ENCODE data around the gene AOC1. TPM values are rescaled to one million over a fixed set of nuclear protein-coding genes. Genes with fewer than 3 reads are reported as not detected.

AOC1 gene
- total RNA-seq, 2 experiments from 2014 or later: not detected

- Mint-ChIP-seq H3K36me3 (ENCODE audit: low read depth) (no peaks in the 10 kb centered on the region), H3K4me3 (no peak overlapping the region), H3K4me1 (ENCODE audit: low read depth) (no peaks in the 10 kb centered on the region), H3K27me3 (peaks cover 54% of the 10 kb centered on the region), H3K9me3 (no peaks in the 10 kb centered on the region), H3K27ac (no peak overlapping the region)
- POLR2A ChIA-PET: no interaction called here
- H3K36me3 ChIP-seq (ENCODE audit: insufficient read depth, low read length): no peaks in the 10 kb centered on the region
- no peak for ATAC-seq (ENCODE audit: poor library complexity)
- no peak overlapping the region for H3K4me3 ChIP-seq (ENCODE audit: low read length)
- H3K9me3 ChIP-seq (ENCODE audit: control insufficient read depth in 1 of 2, insufficient read depth in 1 of 2, low read length in 2 of 2): no peaks in the 10 kb centered on the region
- no peak overlapping the region for H3K27ac ChIP-seq (ENCODE audit: low read depth in 1 of 2, low read length in 2 of 2)
- H3K4me1 ChIP-seq (ENCODE audit: insufficient read depth, low read length): no peaks in the 10 kb centered on the region
- no peak for TF ChIP-seq CTCF (IDR thresholded peaks at IDR 0.05)
- intact Hi-C loops (cut with DNase I, micrococcal nuclease): no loop called here
- H3K27me3 ChIP-seq (ENCODE audit: control insufficient read depth in 1 of 2, insufficient read depth in 2 of 2, low read length in 2 of 2): peaks cover 0 to 9% of the 10 kb centered on the region in 2 experiments
- DNase-seq: no peak
- CTCF ChIA-PET: no interaction called here
Measured at GRCh38 chr7:150867605-150868004, 15.3 kb downstream of the AOC1 start.

GRCh38 chr7:150869467-150869866 lies 17.1 kb downstream of the AOC1 start:
- Mint-ChIP-seq H3K9me3 (no peaks in the 10 kb centered on the region), H3K36me3 (ENCODE audit: low read depth) (no peaks in the 10 kb centered on the region), H3K4me1 (ENCODE audit: low read depth) (no peaks in the 10 kb centered on the region), H3K4me3 (no peak overlapping the region), H3K27me3 (peaks cover 54% of the 10 kb centered on the region), H3K27ac (no peak overlapping the region)
- intact Hi-C loops (cut with DNase I, micrococcal nuclease): no loop called here
- no peak overlapping the region for H3K27ac ChIP-seq (ENCODE audit: low read depth in 1 of 2, low read length in 2 of 2)
- H3K36me3 ChIP-seq (ENCODE audit: insufficient read depth, low read length): no peaks in the 10 kb centered on the region
- H3K27me3 ChIP-seq (ENCODE audit: control insufficient read depth in 1 of 2, insufficient read depth in 2 of 2, low read length in 2 of 2): peaks cover 0 to 9% of the 10 kb centered on the region in 2 experiments
- ATAC-seq (ENCODE audit: poor library complexity) (no peak), DNase-seq (no peak)
- H3K9me3 ChIP-seq (ENCODE audit: control insufficient read depth in 1 of 2, insufficient read depth in 1 of 2, low read length in 2 of 2): no peaks in the 10 kb centered on the region
- ChIA-PET CTCF (no interaction called here), POLR2A (no interaction called here)
- H3K4me1 ChIP-seq (ENCODE audit: insufficient read depth, low read length): no peaks in the 10 kb centered on the region
- H3K4me3 ChIP-seq (ENCODE audit: low read length): no peak overlapping the region
- TF ChIP-seq CTCF (IDR thresholded peaks at IDR 0.05): no peak

GRCh38 chr7:150871601-150872000 lies 19.3 kb downstream of the AOC1 start:
- ATAC-seq (ENCODE audit: poor library complexity) (no peak), DNase-seq (no peak)
- ChIA-PET CTCF (interaction anchor here (1.2 kb wide), 1 partner anchor 27 kb away, joined by 3 read pairs; no protein-coding TSS in a partner anchor), POLR2A (no interaction called here)
- H3K36me3 ChIP-seq (ENCODE audit: insufficient read depth, low read length): no peaks in the 10 kb centered on the region
- Mint-ChIP-seq H3K27me3 (peaks cover 44% of the 10 kb centered on the region), H3K27ac (no peak overlapping the region), H3K36me3 (ENCODE audit: low read depth) (no peaks in the 10 kb centered on the region), H3K4me1 (ENCODE audit: low read depth) (peaks cover 13% of the 10 kb centered on the region), H3K4me3 (no peak overlapping the region), H3K9me3 (no peaks in the 10 kb centered on the region)
- H3K27me3 ChIP-seq (ENCODE audit: control insufficient read depth in 1 of 2, insufficient read depth in 2 of 2, low read length in 2 of 2): peaks cover 0 to 6% of the 10 kb centered on the region in 2 experiments
- H3K9me3 ChIP-seq (ENCODE audit: control insufficient read depth in 1 of 2, insufficient read depth in 1 of 2, low read length in 2 of 2): no peaks in the 10 kb centered on the region
- TF ChIP-seq CTCF (IDR thresholded peaks at IDR 0.05): no peak
- H3K4me1 ChIP-seq (ENCODE audit: insufficient read depth, low read length): peaks cover 10% of the 10 kb centered on the region
- H3K27ac ChIP-seq (ENCODE audit: low read depth in 1 of 2, low read length in 2 of 2): no peak overlapping the region
- H3K4me3 ChIP-seq (ENCODE audit: low read length): no peak overlapping the region
- intact Hi-C loops (cut with DNase I, micrococcal nuclease): loop anchor here in 1 of 2 experiments (10.0 kb wide), 1 partner anchor 427 kb away; no protein-coding TSS in a partner anchor
